ENCODE data around the gene LIPH.

LIPH gene

GRCh38 chr3:185526349-185526951 is 25.9 kb downstream of the LIPH start:
- DNase-seq (ENCODE audit: low read depth, low spot score) = no peak
- no peak overlapping the region for H3K4me3 ChIP-seq (ENCODE audit: low read depth, low read length)
- CTCF ChIA-PET = no interaction called here
- no peak for TF ChIP-seq CTCF (IDR thresholded peaks at IDR 0.05; ENCODE audit: insufficient read depth, low read length, missing control alignments)
- POLR2A ChIA-PET = no interaction called here

- DNase-seq (ENCODE audit: low read depth, low spot score) = no peak
- POLR2A ChIA-PET = no interaction called here
- CTCF ChIA-PET = no interaction called here
- H3K4me3 ChIP-seq (ENCODE audit: low read depth, low read length) = no peak overlapping the region
- no peak for TF ChIP-seq CTCF (IDR thresholded peaks at IDR 0.05; ENCODE audit: insufficient read depth, low read length, missing control alignments)
Observed at GRCh38 chr3:185521349-185522138, 30.8 kb downstream of the LIPH start.

- ChIA-PET CTCF (no interaction called here), POLR2A (no interaction called here)
- no peak for DNase-seq (ENCODE audit: low read depth, low spot score)
- TF ChIP-seq CTCF (IDR thresholded peaks at IDR 0.05; ENCODE audit: insufficient read depth, low read length, missing control alignments) = no peak
- H3K4me3 ChIP-seq (ENCODE audit: low read depth, low read length) = no peak overlapping the region
Observed at GRCh38 chr3:185519021-185519420, 33.4 kb downstream of the LIPH start.

- TF ChIP-seq CTCF (IDR thresholded peaks at IDR 0.05; ENCODE audit: insufficient read depth, low read length, missing control alignments) = no peak
- H3K4me3 ChIP-seq (ENCODE audit: low read depth, low read length) = no peak overlapping the region
- CTCF ChIA-PET = no interaction called here
- POLR2A ChIA-PET = interaction anchor here (0.6 kb wide), 1 partner anchor 620 kb away, joined by 3 read pairs; no protein-coding TSS in a partner anchor
- no peak for DNase-seq (ENCODE audit: low read depth, low spot score)
Observed at GRCh38 chr3:185517387-185518130, 34.8 kb downstream of the LIPH start.

- ChIA-PET POLR2A (no interaction called here), CTCF (no interaction called here)
- no peak for DNase-seq (ENCODE audit: low read depth, low spot score)
- no peak for TF ChIP-seq CTCF (IDR thresholded peaks at IDR 0.05; ENCODE audit: insufficient read depth, low read length, missing control alignments)
- H3K4me3 ChIP-seq (ENCODE audit: low read depth, low read length) = no peak overlapping the region
Observed at GRCh38 chr3:185511711-185512110, 40.7 kb downstream of the LIPH start.

- POLR2A ChIA-PET = no interaction called here
Observed at GRCh38 chr3:185508335-185508991, 43.9 kb downstream of the LIPH start.

More at GRCh38 chr3:185508335-185508991, 43.9 kb downstream of the LIPH start:
- TF ChIP-seq CTCF (IDR thresholded peaks at IDR 0.05; ENCODE audit: insufficient read depth, low read length, missing control alignments) = no peak
- CTCF ChIA-PET = no interaction called here
- no peak overlapping the region for H3K4me3 ChIP-seq (ENCODE audit: low read depth, low read length)
- no peak for DNase-seq (ENCODE audit: low read depth, low spot score)

Data from AG04449 (cell line).